Measurements from ENCODE around the gene CASP6. TPM values are rescaled to one million over a fixed set of nuclear protein-coding genes. Genes with fewer than 3 reads are reported as not detected.
A peak's percentile ranks its signal among the peaks of the same experiment; 100 is the strongest.

Gene CASP6
- total RNA-seq, 2 experiments from 2014 or later: 11.5 to 12.1 TPM

DNA sequence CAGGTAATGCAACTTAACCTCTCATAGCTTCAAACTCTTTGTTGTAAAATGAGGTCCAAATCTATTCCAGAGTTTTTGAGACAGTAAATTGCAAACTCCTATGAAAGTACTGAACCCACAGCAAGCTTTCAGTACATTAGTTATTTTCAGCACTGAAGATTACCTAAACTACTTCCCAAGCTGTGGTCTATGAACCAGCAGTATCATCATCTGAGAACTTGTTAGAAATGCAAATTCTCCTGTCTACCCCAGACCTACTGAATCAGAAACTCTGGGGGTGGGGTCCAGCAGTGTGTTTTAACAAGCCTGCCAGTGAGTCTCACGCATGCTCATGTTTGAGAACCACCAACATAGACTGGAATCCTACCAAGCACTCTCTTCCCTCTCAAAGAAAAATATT lies 5.7 kb upstream of the CASP6 start:
- CTCF ChIA-PET: no interaction called here
- peaks cover 2% of the 10 kb centered on the region for H3K4me1 Mint-ChIP-seq (ENCODE audit: low read depth)
- H3K27ac Mint-ChIP-seq: no peak overlapping the region
- H3K27me3 Mint-ChIP-seq (ENCODE audit: low read depth): no peaks in the 10 kb centered on the region
- no peak overlapping the region for H3K4me3 Mint-ChIP-seq
- no peak for DNase-seq
- H3K36me3 Mint-ChIP-seq (ENCODE audit: low read depth): peaks cover 4% of the 10 kb centered on the region
- intact Hi-C loops (cut with micrococcal nuclease): loop anchor here (10.0 kb wide), 1 partner anchor 486 kb away; the partner anchor contains the start of gene ELOVL6
- no peaks in the 10 kb centered on the region for H3K9me3 Mint-ChIP-seq

DNA sequence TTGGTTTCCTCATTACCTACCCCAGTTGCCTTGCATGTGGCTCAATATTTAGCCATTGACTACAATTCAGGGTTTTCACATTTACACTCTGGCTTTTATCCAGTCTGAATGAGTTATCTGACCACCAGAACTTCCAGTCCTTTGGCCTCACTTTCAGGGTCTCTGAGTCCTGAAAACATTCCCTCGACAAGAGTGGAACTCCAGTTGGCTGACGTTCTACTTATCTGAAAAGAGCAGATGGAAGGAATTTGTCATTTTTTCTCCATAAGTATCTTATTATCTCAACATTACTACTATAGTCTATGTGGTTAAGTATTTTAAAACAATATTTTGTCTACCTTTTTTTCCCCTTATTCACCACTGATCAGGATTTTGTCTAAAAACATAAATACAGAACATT lies 5.2 kb upstream of the CASP6 start:
- H3K4me1 Mint-ChIP-seq (ENCODE audit: low read depth): peaks cover 5% of the 10 kb centered on the region
- no peak overlapping the region for H3K4me3 Mint-ChIP-seq
- peaks cover 4% of the 10 kb centered on the region for H3K36me3 Mint-ChIP-seq (ENCODE audit: low read depth)
- H3K27me3 Mint-ChIP-seq (ENCODE audit: low read depth): no peaks in the 10 kb centered on the region
- no peak for DNase-seq
- no peak overlapping the region for H3K27ac Mint-ChIP-seq
- CTCF ChIA-PET: no interaction called here
- intact Hi-C loops (cut with micrococcal nuclease): loop anchor here (10.0 kb wide), 1 partner anchor 486 kb away; the partner anchor contains the start of gene ELOVL6
- no peaks in the 10 kb centered on the region for H3K9me3 Mint-ChIP-seq

DNA sequence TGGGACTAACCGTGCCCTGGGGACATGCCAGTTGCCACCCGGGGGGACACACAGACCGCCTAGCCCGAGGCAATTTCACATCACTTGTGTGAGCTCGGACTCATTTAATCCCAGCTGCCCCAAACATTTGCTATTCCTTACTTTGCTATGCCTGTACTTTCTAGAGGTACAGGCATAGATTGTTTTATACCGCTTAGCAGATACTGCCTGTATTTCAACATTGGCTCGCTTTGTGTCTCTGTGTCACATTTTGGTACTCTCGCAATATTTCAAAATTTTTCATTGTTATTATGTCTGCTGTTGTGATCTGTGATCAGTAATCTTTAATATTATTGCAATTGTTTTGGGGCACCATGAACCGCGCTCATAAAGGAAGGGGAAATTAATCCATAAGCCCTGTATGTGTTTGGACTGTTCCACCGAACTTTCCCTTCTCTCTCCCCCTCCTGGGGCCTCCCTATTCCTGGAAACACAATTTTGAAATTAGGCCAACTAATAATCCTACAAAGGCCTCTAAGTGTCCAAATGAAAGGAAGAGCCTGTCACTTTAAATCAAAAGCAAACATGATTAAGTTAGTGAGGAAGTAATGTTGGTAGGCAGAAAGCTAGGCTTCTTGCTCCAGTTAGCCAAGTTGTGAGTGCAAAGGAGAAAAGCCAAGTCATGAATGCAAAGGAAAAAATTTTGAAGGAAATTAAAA lies 568 bp upstream of the CASP6 start:
- Mint-ChIP-seq H3K4me1 (ENCODE audit: low read depth) (peaks cover 27% of the 10 kb centered on the region), H3K4me3 (peak overlapping the region; percentile 86), H3K9me3 (no peaks in the 10 kb centered on the region), H3K27me3 (ENCODE audit: low read depth) (no peaks in the 10 kb centered on the region), H3K36me3 (ENCODE audit: low read depth) (no peaks in the 10 kb centered on the region), H3K27ac (peak overlapping the region; percentile 81)
- CTCF ChIA-PET: interaction anchor here (0.5 to 2.9 kb wide), 11 partner anchors 9 to 270 kb away, joined by 3 to 11 read pairs (median 3); partner anchors contain the start of genes PLA2G12A and SEC24B
- DNase-seq: no peak
- intact Hi-C loops (cut with micrococcal nuclease): loop anchor here (1.0 to 10.0 kb wide), 7 partner anchors 25 to 491 kb away; partner anchors contain the start of genes ELOVL6, GAR1 and SEC24B

DNA sequence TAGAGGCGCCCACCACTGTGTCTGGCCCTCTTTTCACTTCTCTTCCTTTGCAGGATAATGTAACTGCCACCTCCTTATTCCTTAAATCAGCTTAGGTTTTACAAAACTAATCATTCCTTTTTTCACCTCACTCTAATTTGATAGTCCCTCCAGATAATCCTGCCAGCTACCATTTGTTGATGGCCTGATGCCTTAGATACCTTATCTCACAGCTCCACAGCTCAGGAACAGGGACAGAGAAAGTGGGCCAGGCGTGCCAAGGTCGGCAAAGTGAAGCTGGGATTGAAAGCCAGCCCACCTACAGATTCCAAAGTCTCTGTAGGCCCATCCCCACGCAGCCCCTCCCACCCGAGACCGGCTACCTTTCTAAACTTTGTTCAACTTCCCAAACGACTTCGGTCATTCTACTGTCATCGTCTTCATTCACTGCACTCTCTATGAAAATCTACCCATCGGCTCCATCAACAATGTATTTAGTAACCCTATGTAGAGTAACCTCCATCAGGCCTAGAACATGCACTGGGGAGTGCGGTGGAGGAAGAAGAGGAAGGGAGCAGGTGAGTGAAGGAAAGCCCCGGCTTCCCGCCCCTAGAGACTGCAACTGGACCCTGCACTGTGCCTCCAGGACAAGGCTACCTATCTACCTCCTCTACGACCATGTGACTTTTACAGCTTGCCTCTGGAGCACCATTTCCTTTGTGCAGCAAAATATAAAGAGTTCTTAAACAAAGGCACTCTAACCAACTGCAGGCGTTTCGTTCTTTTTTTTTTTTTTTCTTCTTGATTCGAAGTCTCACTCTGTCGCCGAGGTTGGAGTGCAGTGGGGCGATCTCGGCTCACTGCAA lies 1.5 kb downstream of the CASP6 start:
- Mint-ChIP-seq H3K9me3 (no peaks in the 10 kb centered on the region), H3K27ac (peak overlapping the region; percentile 82), H3K4me1 (ENCODE audit: low read depth) (peaks cover 34% of the 10 kb centered on the region), H3K4me3 (peak overlapping the region; percentile 86), H3K27me3 (ENCODE audit: low read depth) (no peaks in the 10 kb centered on the region), H3K36me3 (ENCODE audit: low read depth) (peaks cover 8% of the 10 kb centered on the region)
- no peak for DNase-seq
- CTCF ChIA-PET: interaction anchor here (0.7 to 2.9 kb wide), 8 partner anchors 11 to 243 kb away, joined by 3 to 9 read pairs (median 6); no protein-coding TSS in a partner anchor
- intact Hi-C loops (cut with micrococcal nuclease): loop anchor here (1.0 to 10.0 kb wide), 5 partner anchors 53 to 728 kb away; partner anchors contain the start of gene ELOVL6

DNA sequence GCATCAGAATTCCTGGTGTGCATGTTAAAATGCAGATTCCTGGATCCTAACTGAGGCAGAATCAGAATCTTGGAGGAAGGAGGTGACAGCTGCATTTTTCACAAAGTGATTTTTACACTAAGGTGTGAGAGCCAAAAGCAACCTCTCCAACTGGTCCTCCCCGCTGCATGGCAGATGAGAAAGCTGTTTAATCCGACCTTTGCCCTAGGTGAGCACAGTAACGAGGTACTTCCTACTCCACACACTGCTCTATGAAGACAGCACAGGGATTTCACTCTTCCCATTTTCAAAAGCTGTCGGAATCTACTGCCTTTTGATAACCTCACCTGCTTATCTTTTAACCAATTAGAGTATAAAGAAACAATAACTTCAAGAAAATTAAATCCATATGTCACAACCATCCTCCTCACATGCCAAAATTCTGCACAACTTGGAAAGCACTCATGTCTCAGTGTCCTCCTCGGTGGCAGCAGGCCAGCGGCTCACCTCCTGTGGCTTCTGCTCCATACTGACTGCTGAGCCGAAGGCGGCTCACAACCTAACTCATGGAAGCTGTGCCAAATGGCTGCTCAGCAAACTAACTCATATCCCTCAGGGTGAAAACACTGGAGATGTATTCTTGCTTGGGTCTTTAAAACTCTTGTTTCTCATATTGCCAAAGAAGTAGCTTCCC lies 3.6 kb downstream of the CASP6 start:
- no peak overlapping the region for H3K27ac Mint-ChIP-seq
- intact Hi-C loops (cut with micrococcal nuclease): loop anchor here (10.0 kb wide), 1 partner anchor 495 kb away; the partner anchor contains the start of gene ELOVL6
- CTCF ChIA-PET: interaction anchor here (0.6 to 2.9 kb wide), 3 partner anchors 9 to 128 kb away, joined by 3 to 9 read pairs (median 5); no protein-coding TSS in a partner anchor
- DNase-seq: no peak
- no peak overlapping the region for H3K4me3 Mint-ChIP-seq
- peaks cover 36% of the 10 kb centered on the region for H3K4me1 Mint-ChIP-seq (ENCODE audit: low read depth)
- no peaks in the 10 kb centered on the region for H3K27me3 Mint-ChIP-seq (ENCODE audit: low read depth)
- H3K9me3 Mint-ChIP-seq: no peaks in the 10 kb centered on the region
- peaks cover 8% of the 10 kb centered on the region for H3K36me3 Mint-ChIP-seq (ENCODE audit: low read depth)

DNA sequence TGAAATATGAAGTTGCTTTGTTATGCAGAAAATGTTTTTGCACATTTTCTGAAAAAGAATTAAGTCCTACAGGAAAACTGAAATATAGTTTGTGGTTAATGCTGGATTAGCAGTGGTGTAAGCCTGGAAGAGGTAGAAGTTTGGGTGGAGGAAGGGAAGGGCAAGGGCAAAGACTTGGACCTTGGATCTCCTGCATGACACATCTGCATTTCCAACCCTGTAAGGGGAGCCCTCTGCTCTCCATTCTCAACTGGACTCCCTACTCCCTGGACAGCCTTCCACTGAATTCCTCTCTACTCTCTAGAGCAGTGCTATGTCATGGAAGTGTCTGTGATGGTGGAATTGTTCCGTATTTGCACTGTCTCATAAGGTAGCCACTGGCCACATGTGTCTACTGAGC lies 4.6 kb downstream of the CASP6 start:
- CTCF ChIA-PET: interaction anchor here (1.3 kb wide), 1 partner anchor 13 kb away, joined by 3 read pairs; no protein-coding TSS in a partner anchor
- Mint-ChIP-seq H3K27me3 (ENCODE audit: low read depth) (no peaks in the 10 kb centered on the region), H3K36me3 (ENCODE audit: low read depth) (peaks cover 13% of the 10 kb centered on the region), H3K4me3 (no peak overlapping the region), H3K27ac (no peak overlapping the region), H3K9me3 (no peaks in the 10 kb centered on the region), H3K4me1 (ENCODE audit: low read depth) (peaks cover 31% of the 10 kb centered on the region)
- intact Hi-C loops (cut with micrococcal nuclease): no loop called here
- no peak for DNase-seq

DNA sequence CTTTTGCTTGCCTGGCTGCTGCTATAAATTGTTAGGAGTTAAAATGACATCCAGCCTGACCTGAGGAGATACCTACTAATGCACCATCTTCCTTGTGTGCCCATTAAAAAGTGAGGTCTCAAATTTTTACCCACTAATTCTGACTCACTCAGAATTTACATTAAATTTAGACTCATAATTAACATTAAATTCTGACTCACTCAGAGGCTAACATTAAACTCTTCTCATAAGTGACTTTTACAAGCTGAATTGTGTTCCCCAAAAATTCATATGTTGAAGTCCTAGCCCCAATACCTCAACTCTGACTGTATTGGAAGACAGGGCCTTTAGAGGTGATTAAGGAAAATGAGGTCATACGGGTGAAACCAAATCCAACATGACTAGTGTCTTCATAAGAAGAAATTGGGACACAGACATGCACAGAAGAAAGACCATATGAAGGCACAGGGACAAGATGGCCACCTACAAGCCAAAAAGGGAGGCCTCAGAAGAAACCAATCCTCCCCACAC lies 11.8 kb downstream of the CASP6 start:
- no peak overlapping the region for H3K4me3 Mint-ChIP-seq
- intact Hi-C loops (cut with micrococcal nuclease): no loop called here
- H3K4me1 Mint-ChIP-seq (ENCODE audit: low read depth): peaks cover 33% of the 10 kb centered on the region
- H3K36me3 Mint-ChIP-seq (ENCODE audit: low read depth): peaks cover 39% of the 10 kb centered on the region
- CTCF ChIA-PET: interaction anchor here (1.6 kb wide), 1 partner anchor 10 kb away, joined by 9 read pairs; no protein-coding TSS in a partner anchor
- H3K27me3 Mint-ChIP-seq (ENCODE audit: low read depth): no peaks in the 10 kb centered on the region
- peak overlapping the region; percentile 54 for H3K27ac Mint-ChIP-seq
- no peak for DNase-seq
- H3K9me3 Mint-ChIP-seq: no peaks in the 10 kb centered on the region

DNA sequence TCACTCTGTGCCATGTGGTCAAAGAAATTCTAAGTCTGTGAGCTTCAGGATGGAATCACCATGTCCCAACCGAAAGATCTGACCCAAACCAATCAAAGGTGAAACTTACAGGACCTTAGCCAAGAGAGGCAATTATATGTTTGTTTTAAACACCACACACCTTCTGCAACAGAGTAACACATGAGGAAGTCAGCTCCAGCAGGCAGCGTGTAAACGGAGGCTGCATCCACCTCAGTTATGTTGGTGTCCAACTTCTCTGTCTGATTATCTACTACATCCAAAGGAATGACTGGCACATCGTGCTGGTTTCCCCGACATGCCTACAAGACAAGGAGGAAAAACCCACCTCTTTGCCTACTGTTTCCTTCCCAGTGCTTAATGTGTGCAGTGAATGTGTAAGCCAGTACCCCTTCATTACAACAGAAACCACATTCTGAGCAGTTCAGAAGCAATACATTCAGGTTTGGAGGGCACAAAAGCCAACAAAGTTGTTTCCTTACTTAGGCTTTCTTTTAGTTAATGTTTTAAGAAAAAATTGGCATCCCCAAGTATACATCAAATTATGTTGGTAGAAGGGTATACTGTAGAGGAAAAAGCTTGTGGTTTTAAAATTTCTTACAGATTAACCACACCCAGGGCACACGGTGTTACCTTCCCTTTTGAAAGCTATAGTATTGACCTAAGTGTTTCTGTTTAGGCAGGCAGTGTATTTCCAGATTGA lies 12.4 kb downstream of the CASP6 start:
- Mint-ChIP-seq H3K27ac (peak overlapping the region; percentile 54), H3K27me3 (ENCODE audit: low read depth) (no peaks in the 10 kb centered on the region), H3K36me3 (ENCODE audit: low read depth) (peaks cover 43% of the 10 kb centered on the region), H3K4me1 (ENCODE audit: low read depth) (peaks cover 32% of the 10 kb centered on the region), H3K9me3 (no peaks in the 10 kb centered on the region), H3K4me3 (no peak overlapping the region)
- intact Hi-C loops (cut with micrococcal nuclease): no loop called here
- CTCF ChIA-PET: interaction anchor here (0.7 to 1.6 kb wide), 2 partner anchors 10 to 32 kb away, joined by 8 to 9 read pairs; no protein-coding TSS in a partner anchor
- peak; percentile 14 for DNase-seq

DNA sequence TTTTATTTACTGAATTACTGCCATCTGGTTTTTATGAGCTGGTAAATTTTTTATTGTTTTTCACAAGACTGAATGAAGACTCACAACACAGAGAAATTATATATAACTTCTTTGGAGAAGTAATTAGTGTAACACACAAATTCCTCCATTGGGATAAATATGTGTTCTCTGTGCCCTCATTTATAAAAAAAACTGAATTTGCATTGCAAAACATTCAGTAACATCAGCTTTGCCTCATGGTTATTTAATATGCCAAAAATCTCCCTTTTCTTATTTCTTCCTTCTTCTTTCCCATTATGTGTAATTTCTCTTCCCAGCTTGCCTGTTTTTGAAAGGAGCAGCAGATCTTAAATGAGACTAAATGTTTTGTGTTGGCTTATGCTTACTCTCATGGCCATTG lies 18.5 kb downstream of the CASP6 start:
- Mint-ChIP-seq H3K27ac (no peak overlapping the region), H3K36me3 (ENCODE audit: low read depth) (peaks cover 29% of the 10 kb centered on the region), H3K9me3 (no peaks in the 10 kb centered on the region), H3K27me3 (ENCODE audit: low read depth) (no peaks in the 10 kb centered on the region), H3K4me1 (ENCODE audit: low read depth) (peaks cover 23% of the 10 kb centered on the region), H3K4me3 (no peak overlapping the region)
- CTCF ChIA-PET: interaction anchor here (0.6 to 1.0 kb wide), 4 partner anchors 14 to 257 kb away, joined by 3 to 6 read pairs (median 4); no protein-coding TSS in a partner anchor
- no peak for DNase-seq
- intact Hi-C loops (cut with micrococcal nuclease): no loop called here

DNA sequence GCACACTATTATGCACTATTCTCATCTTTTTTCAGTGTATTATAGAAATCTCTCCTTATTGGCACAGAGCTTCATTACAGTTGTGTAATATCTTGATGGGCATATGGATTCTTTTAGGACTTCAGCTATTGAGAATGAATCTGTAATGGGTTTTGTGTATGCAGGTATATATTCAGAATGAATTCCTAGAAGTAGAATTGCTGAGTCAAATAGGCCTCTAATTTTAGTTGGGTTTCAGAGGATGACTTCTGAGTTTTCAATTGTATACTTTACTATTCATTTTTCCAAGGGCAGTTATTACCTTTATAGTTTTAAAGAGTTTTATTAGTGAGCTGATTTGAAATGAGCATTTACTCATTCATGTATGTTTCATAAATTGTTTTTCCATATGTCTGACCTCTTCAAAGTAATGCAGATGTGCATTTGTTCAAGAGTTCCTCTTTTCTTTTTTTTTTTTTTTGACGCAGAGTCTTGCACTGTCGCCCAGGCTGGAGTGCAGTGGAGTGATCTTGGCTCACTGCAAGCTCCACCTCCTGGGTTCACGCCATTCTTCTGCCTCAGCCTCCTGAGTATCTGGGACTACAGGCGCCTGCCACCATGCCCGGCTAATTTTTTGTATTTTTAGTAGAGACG lies 19.5 kb downstream of the CASP6 start:
- peaks cover 27% of the 10 kb centered on the region for H3K36me3 Mint-ChIP-seq (ENCODE audit: low read depth)
- H3K4me3 Mint-ChIP-seq: no peak overlapping the region
- peaks cover 23% of the 10 kb centered on the region for H3K4me1 Mint-ChIP-seq (ENCODE audit: low read depth)
- no peak for DNase-seq
- H3K27me3 Mint-ChIP-seq (ENCODE audit: low read depth): no peaks in the 10 kb centered on the region
- H3K27ac Mint-ChIP-seq: no peak overlapping the region
- intact Hi-C loops (cut with micrococcal nuclease): no loop called here
- CTCF ChIA-PET: interaction anchor here (1.6 kb wide), 1 partner anchor 20 kb away, joined by 4 read pairs; the partner anchor contains the start of gene CASP6
- H3K9me3 Mint-ChIP-seq: no peaks in the 10 kb centered on the region

DNA sequence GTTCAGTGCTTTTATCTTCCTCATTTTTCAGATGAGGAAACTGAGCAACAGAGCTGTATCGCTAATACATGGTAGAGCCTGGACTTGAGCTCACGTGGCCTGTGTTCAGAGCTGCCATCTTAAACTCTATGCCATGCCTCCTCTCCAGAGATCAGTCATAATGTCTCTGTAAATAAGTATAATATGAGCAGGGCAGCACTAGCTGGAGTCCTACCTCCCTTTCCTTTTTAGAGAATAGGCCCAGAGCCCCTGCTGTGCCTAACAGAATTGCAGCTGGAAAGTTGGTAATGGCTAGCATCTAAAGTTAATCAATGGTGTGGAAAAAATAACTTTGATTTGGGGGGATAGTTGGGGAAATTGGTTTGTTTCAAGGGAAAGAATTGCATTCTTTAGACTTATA lies 20.4 kb downstream of the CASP6 start:
- Mint-ChIP-seq H3K27ac (no peak overlapping the region), H3K9me3 (no peaks in the 10 kb centered on the region), H3K4me3 (no peak overlapping the region), H3K27me3 (ENCODE audit: low read depth) (no peaks in the 10 kb centered on the region), H3K4me1 (ENCODE audit: low read depth) (peaks cover 22% of the 10 kb centered on the region), H3K36me3 (ENCODE audit: low read depth) (peaks cover 27% of the 10 kb centered on the region)
- intact Hi-C loops (cut with micrococcal nuclease): no loop called here
- no peak for DNase-seq
- CTCF ChIA-PET: interaction anchor here (1.6 kb wide), 1 partner anchor 21 kb away, joined by 4 read pairs; the partner anchor contains the start of gene CASP6

Data from activated naive CD4-positive, alpha-beta T cell treated with anti-CD3 and anti-CD28 coated beads for 36 hours (primary cell).